Peyer's patch (tissue), 4 donors: Measurements from ENCODE around the gene SOX12.

Source experiments
- CTCF ChIP-seq, 6 experiments: fragments of 450-650 bp in 4 of 6; fragments of 200-600 bp in 2 of 6; sonication (generic) in 1 of 6; IDR thresholded peaks; one replicate each; pipeline ENCODE4 v1.5.1; 2017 to 2019; ENCODE audit warnings: antibody characterized with exemption in 6 of 6, mild to moderate bottlenecking in 3 of 6, moderate library complexity in 1 of 6
- POLR2A ChIP-seq, 2 donors: fragments of 450-650 bp; IDR thresholded peaks; one replicate each; pipeline ENCODE4 v1.5.1; 2017; ENCODE audit warnings: antibody characterized with exemption in 2 of 2, mild to moderate bottlenecking in 2 of 2, moderate library complexity in 2 of 2

DNA sequence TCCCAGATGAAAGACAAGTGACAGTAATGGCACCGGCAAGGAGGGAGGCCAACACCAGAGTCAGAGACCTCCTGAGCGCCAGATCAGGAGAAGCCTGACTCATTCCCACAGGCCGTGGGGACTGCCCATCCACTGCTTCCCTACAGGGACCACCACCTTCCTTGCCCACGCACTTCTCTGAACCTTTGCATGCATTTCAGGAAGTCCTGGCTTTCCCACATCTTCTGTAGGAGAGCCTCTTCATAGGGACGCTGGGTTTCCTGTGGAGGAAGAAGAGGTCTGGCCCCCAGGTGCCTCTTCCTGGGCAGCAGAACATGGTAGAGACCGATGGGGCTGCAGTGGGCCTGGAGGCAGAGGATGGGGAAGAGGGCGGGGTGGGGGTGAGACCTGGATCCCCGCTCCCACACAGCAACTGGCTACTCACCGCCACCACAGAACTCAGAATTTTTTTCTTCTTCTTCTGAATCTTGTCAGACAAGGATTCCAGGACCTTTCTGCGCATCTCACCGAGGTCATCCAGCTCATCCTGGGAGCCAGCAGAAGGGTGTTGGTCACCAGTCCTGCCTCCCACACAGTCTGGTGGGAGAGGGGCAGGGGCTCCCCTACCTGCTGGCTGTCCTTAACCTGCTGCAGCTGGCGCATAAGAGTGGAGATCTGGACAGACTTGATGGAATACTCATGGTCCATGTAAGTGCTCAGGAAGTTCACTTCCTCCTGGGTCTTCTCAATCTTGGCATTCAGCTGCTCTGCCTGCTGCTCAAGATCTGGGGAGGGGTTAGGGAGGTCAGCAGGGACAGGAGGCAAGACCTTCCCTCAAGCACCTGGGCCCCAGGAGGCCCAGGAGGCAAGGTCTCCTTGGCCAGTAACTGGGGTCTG, 48.5 kb upstream of the SOX12 start:
- no peak for TF ChIP-seq CTCF (IDR thresholded peaks at IDR 0.05)
- no peak for TF ChIP-seq POLR2A (IDR thresholded peaks at IDR 0.05)
